Sigmoid colon (tissue), 4 donors: ENCODE measurements around the gene CFAP58.

Experiments
- CTCF ChIP-seq, 4 experiments: fragments of 450-650 bp in 3 of 4; fragments of 200-600 bp in 1 of 4; IDR thresholded peaks; one replicate each; pipeline ENCODE4 v1.5.1; 2016 to 2019; ENCODE audit warnings: antibody characterized with exemption in 4 of 4, mild to moderate bottlenecking in 3 of 4, moderate library complexity in 2 of 4
- EP300 ChIP-seq, 4 donors: sonication (generic); formaldehyde crosslinking; IDR thresholded peaks; one replicate each; pipeline ENCODE4 v1.6.1; 2017; ENCODE audit warnings: antibody characterized with exemption in 4 of 4
- POLR2AphosphoS5 ChIP-seq, 4 donors: sonication (generic); formaldehyde crosslinking; IDR thresholded peaks; one replicate each; pipeline ENCODE4 v1.6.1; 2017; ENCODE audit warnings: antibody characterized with exemption in 4 of 4

- TF ChIP-seq EP300 (IDR thresholded peaks at IDR 0.05) (no peak), CTCF (IDR thresholded peaks at IDR 0.05) (no peak), POLR2AphosphoS5 (IDR thresholded peaks at IDR 0.05) (peak in 1 of 4 donors; percentile 38)
Observed at GRCh38 chr10:104333728-104334373, 19.8 kb upstream of the CFAP58 start.
